Sigmoid colon (tissue), 7 donors: Measurements from ENCODE around the gene MGST3. TPM values are rescaled to one million over a fixed set of nuclear protein-coding genes. Genes with fewer than 3 reads are reported as not detected.

Experiments used
- DNase-seq: peaks from one replicate; pipeline ENCODE4 v3.0.0-alpha.2; 2019
- H3K27ac ChIP-seq, 4 donors: fragments of 200-600 bp; sonication (generic); one replicate each; pipeline ENCODE4 v1.5.1; 2016 to 2019; ENCODE audit warnings: mild to moderate bottlenecking in 1 of 4
- H3K27me3 ChIP-seq, 3 donors: fragments of 200-600 bp; sonication (generic); one replicate each; pipeline ENCODE4 v1.5.1; 2019; ENCODE audit warnings: mild to moderate bottlenecking in 1 of 3
- H3K36me3 ChIP-seq, 4 donors: fragments of 200-600 bp; sonication (generic); one replicate each; pipeline ENCODE4 v1.5.1; 2016 to 2019
- H3K4me1 ChIP-seq, 4 donors: fragments of 200-600 bp; sonication (generic); one replicate each; pipeline ENCODE4 v1.5.1; 2017 to 2019
- H3K4me3 ChIP-seq, 4 donors: fragments of 200-600 bp; sonication (generic); one replicate each; pipeline ENCODE4 v1.5.1; 2017 to 2019; ENCODE audit warnings: mild to moderate bottlenecking in 2 of 4, moderate library complexity in 1 of 4
- H3K9me3 ChIP-seq, 4 donors: fragments of 200-600 bp in 3 of 4; sonication (generic) in 3 of 4; one replicate each; pipeline versions ENCODE4 v1.5.1 to v1.6.1; 2013 to 2019
- CTCF ChIP-seq, 4 experiments: fragments of 450-650 bp in 3 of 4; fragments of 200-600 bp in 1 of 4; IDR thresholded peaks; one replicate each; pipeline ENCODE4 v1.5.1; 2016 to 2019; ENCODE audit warnings: antibody characterized with exemption in 4 of 4, mild to moderate bottlenecking in 3 of 4, moderate library complexity in 2 of 4
- EP300 ChIP-seq, 4 donors: sonication (generic); formaldehyde crosslinking; IDR thresholded peaks; one replicate each; pipeline ENCODE4 v1.6.1; 2017; ENCODE audit warnings: antibody characterized with exemption in 4 of 4
- POLR2A ChIP-seq, 2 donors: fragments of 450-650 bp; IDR thresholded peaks; one replicate each; pipeline ENCODE4 v1.6.1; 2016; ENCODE audit warnings: antibody characterized with exemption in 2 of 2, mild to moderate bottlenecking in 2 of 2, moderate library complexity in 2 of 2
- POLR2AphosphoS5 ChIP-seq, 4 donors: sonication (generic); formaldehyde crosslinking; IDR thresholded peaks; one replicate each; pipeline ENCODE4 v1.6.1; 2017; ENCODE audit warnings: antibody characterized with exemption in 4 of 4
- WGBS, 2 donors: extraction: QIAGEN DNeasy Blood & Tissue Kit; methylation state at CpG; one replicate each; pipeline ENCODE4 v1.1.7; 2013; 5-methylcytosine and 5-hydroxymethylcytosine counted together
- intact Hi-C: fragments of 100-400 bp; cut with DNase I; formaldehyde crosslinking; loops from one replicate; pipeline ENCODE4 v1.15.1; 2023
- polyA plus RNA-seq, 3 donors: library from polyadenylated mRNA; stranded (reverse); fragments of 200-250 nt; gene quantifications; one replicate each; pipeline ENCODE4 v1.2.3, GENCODE V29; 2013
- total RNA-seq, 4 donors: library from RNA; depleted of rRNA; stranded (reverse); fragments of >200 nt; gene quantifications; one replicate each; pipeline ENCODE4 v1.1.0, GENCODE V29; 2016
- donor health status: healthy with polysubstance abuse.
- donor health status: Bipolar disorder and iron deficiency.
- donor health status: healthy.

The MGST3 gene
- total and polyA plus RNA-seq, 7 donors: 131 to 359 (median 191) TPM

GRCh38 chr1:165641231-165641987 is 10.4 kb downstream of the MGST3 start:
- no peaks in the 10 kb centered on the region for H3K9me3 ChIP-seq
- H3K36me3 ChIP-seq: no peaks in the 10 kb centered on the region
- TF ChIP-seq POLR2A (IDR thresholded peaks at IDR 0.05) (no peak), POLR2AphosphoS5 (IDR thresholded peaks at IDR 0.05) (no peak), EP300 (IDR thresholded peaks at IDR 0.05) (no peak), CTCF (IDR thresholded peaks at IDR 0.05) (no peak)
- no peak overlapping the region for H3K4me3 ChIP-seq
- peaks cover 0 to 37% (median 31%) of the 10 kb centered on the region in 4 donors for H3K4me1 ChIP-seq
- intact Hi-C loops: no loop called here
- DNase-seq: no peak
- H3K27me3 ChIP-seq: no peaks in the 10 kb centered on the region
- no peak overlapping the region for H3K27ac ChIP-seq
- 59 to 65% methylated on average over 2 of the region's 2 CpGs for WGBS, 2 donors

- no peak for DNase-seq
- WGBS, 2 donors: 53 to 62% methylated on average over 2 of the region's 2 CpGs
- Histone ChIP-seq H3K36me3 (no peaks in the 10 kb centered on the region), H3K4me3 (no peak overlapping the region), H3K9me3 (no peaks in the 10 kb centered on the region), H3K27ac (no peak overlapping the region), H3K4me1 (peaks cover 0 to 51% (median 43%) of the 10 kb centered on the region in 4 donors), H3K27me3 (no peaks in the 10 kb centered on the region)
- intact Hi-C loops: no loop called here
- TF ChIP-seq POLR2AphosphoS5 (IDR thresholded peaks at IDR 0.05) (no peak), POLR2A (IDR thresholded peaks at IDR 0.05) (no peak), EP300 (IDR thresholded peaks at IDR 0.05) (no peak), CTCF (IDR thresholded peaks at IDR 0.05) (no peak)
Observed at GRCh38 chr1:165644064-165644735, 13.2 kb downstream of the MGST3 start.

GRCh38 chr1:165645654-165646366 is 14.8 kb downstream of the MGST3 start:
- Histone ChIP-seq H3K9me3 (no peaks in the 10 kb centered on the region), H3K27ac (no peak overlapping the region), H3K4me3 (no peak overlapping the region), H3K27me3 (no peaks in the 10 kb centered on the region), H3K4me1 (peaks cover 0 to 56% (median 38%) of the 10 kb centered on the region in 4 donors), H3K36me3 (peaks cover 0 to 13% (median 6%) of the 10 kb centered on the region in 4 donors)
- DNase-seq: no peak
- 15 to 59% methylated on average over 8 of the region's 8 CpGs for WGBS, 2 donors
- TF ChIP-seq POLR2A (IDR thresholded peaks at IDR 0.05) (no peak), EP300 (IDR thresholded peaks at IDR 0.05) (no peak), POLR2AphosphoS5 (IDR thresholded peaks at IDR 0.05) (no peak), CTCF (IDR thresholded peaks at IDR 0.05) (no peak)
- intact Hi-C loops: no loop called here

- no peaks in the 10 kb centered on the region for H3K9me3 ChIP-seq
- DNase-seq: no peak
- TF ChIP-seq CTCF (IDR thresholded peaks at IDR 0.05): no peak
- TF ChIP-seq POLR2AphosphoS5 (IDR thresholded peaks at IDR 0.05): no peak
- no peak for TF ChIP-seq EP300 (IDR thresholded peaks at IDR 0.05)
- no peak for TF ChIP-seq POLR2A (IDR thresholded peaks at IDR 0.05)
- no peak overlapping the region for H3K4me3 ChIP-seq
- no peaks in the 10 kb centered on the region for H3K27me3 ChIP-seq
- H3K27ac ChIP-seq: no peak overlapping the region
- peaks cover 0 to 28% (median 10%) of the 10 kb centered on the region in 4 donors for H3K36me3 ChIP-seq
- intact Hi-C loops: no loop called here
- H3K4me1 ChIP-seq: peaks cover 0 to 40% (median 27%) of the 10 kb centered on the region in 4 donors
Observed at GRCh38 chr1:165647517-165647916, 16.5 kb downstream of the MGST3 start.
